ENCODE results near the gene SIAH1.

DNA sequence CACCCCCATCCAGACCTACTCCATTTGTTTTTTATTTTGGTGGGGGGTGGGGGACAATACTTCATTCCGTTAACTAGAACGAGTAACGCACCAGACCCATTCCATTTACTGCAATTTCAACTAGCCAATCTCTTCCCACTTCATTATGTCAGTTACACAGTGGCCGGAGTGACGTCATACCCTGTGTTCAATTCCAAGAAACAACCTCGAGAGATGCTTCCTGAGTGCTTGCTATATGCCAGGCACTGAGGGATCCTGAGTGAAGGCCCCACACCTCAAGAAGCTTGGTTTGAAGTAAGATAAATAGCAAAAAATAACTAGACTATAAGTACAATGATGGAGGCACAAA, 9.1 kb upstream of the SIAH1 start:
- no peak for TF ChIP-seq EP300 (IDR thresholded peaks at IDR 0.05; ENCODE audit: borderline replicate concordance in 1 of 2, control insufficient read depth in 1 of 2, low read depth in 2 of 2, low read length in 2 of 2)
- TF ChIP-seq CEBPB (IDR thresholded peaks at IDR 0.05; ENCODE audit: borderline replicate concordance in 1 of 2, low read depth in 2 of 2, low read length in 2 of 2) = no peak
- TF ChIP-seq RELA (IDR thresholded peaks at IDR 0.05; ENCODE audit: borderline replicate concordance, partially characterized antibody) = no peak
- TF ChIP-seq NFXL1 (IDR thresholded peaks at IDR 0.05; ENCODE audit: borderline replicate concordance) = no peak
- no peak for TF ChIP-seq EZH2 (IDR thresholded peaks at IDR 0.05; ENCODE audit: borderline replicate concordance, control insufficient read depth, low read depth, low read length)
- TF ChIP-seq CTCF (IDR thresholded peaks at IDR 0.05 in 2 of 3, conservative IDR thresholded peaks at IDR 0.05 in 1 of 3; ENCODE audit: control insufficient read depth in 2 of 3, extremely low read depth in 1 of 3, insufficient read depth in 1 of 3, low read depth in 3 of 3, low read length in 3 of 3) = no peak
- no peak for TF ChIP-seq ESRRA (IDR thresholded peaks at IDR 0.05; ENCODE audit: low read length)
- TF ChIP-seq BCLAF1 (IDR thresholded peaks at IDR 0.05) = no peak
- no peak for TF ChIP-seq ZNF24 (IDR thresholded peaks at IDR 0.05)
- no peak for TF ChIP-seq NR2C2 (IDR thresholded peaks at IDR 0.05; ENCODE audit: borderline replicate concordance, control insufficient read depth, insufficient read length, low read depth)
- no peak for TF ChIP-seq ZNF384 (IDR thresholded peaks at IDR 0.05; ENCODE audit: borderline replicate concordance, low read depth, low read length)

Data from GM12878 (cell line).